GM19452 (cell line): ENCODE results near the gene PCNX4.

ENCODE experiments used
- ATAC-seq: cut with Tn5 transposase; IDR thresholded peaks from one replicate; pipeline ENCODE4 v1.9.1; 2021; ENCODE audit not compliant: unreplicated experiment

Gene PCNX4

GRCh38 chr14:60171690-60172089, 80.0 kb downstream of the PCNX4 start:
- ATAC-seq: no peak

- no peak for ATAC-seq
Measured at GRCh38 chr14:60174352-60175254, 82.9 kb downstream of the PCNX4 start.

DNA sequence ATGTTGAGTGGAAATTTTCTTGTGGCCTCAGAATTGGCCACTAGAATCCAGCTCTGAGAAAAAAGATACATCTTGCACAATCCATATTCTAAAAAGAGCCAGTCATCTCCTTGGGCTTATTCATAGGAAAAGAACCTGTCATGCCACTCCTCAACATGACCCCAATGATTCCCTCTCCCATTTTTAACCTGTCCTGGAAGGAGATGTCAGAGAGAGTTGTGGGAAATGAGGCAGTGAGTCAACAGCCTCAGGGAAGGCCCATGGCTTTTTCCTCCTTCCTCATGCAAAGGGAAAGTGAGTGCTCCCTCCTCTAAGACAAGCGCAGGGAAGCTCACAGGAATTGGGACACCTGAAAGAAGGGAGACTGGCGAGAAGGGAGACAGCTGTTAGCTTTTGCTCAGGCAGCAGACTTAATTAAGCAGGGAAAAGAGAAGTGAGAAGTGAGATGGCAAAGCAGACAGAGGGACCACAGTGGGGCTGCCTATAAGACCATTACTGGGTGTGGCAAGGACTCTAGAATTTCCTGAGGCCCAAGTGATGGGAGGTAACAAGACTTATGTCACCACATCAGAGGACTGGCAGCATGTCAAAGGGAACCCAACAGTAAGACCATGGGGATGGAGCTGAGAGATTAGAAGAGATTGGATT, 83.7 kb downstream of the PCNX4 start:
- ATAC-seq: no peak

DNA sequence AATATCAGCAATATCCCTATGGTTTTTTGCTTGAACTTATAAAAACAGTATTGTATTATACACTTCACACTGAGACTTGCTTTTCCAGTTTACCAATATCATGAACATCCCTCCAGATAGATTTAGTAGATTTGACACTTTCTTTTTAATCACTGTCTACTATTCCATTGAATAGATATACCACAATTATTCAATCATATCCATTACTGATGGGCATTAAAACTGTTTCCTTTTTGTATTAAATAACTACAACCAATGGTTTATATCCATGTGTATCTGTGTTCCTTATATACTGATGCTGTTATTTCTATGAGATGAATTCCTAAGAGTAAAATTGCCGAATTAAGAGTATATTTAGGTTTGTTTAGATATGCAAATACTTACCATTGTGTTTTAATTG, 86.4 kb downstream of the PCNX4 start:
- no peak for ATAC-seq

- no peak for ATAC-seq
Measured at GRCh38 chr14:60178820-60179219, 87.1 kb downstream of the PCNX4 start.

DNA sequence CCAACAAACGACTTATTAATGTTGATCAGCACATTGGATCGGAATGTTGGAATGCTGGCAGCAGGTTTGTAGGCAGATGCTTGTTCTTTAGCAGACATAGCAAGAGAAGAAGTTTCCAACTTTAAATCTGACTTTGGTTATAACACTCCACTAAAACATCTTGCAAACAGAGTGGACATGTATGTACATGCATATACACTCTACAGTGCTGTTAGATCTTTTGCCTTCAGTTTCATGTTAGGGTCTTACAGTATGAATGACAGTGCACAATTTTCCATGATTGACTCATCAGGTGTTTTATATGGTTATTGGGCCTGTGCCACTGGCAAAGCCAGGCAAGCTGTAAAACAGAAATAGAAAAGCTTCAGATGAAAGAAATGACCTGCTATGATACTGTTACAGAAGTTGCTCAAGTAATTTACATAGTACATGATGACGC, 87.7 kb downstream of the PCNX4 start:
- ATAC-seq: no peak

- peak; percentile 33 for ATAC-seq
Measured at GRCh38 chr14:60183138-60183537, 91.4 kb downstream of the PCNX4 start.

GRCh38 chr14:60183741-60184140, 92.0 kb downstream of the PCNX4 start:
- ATAC-seq: peak; percentile 29

DNA sequence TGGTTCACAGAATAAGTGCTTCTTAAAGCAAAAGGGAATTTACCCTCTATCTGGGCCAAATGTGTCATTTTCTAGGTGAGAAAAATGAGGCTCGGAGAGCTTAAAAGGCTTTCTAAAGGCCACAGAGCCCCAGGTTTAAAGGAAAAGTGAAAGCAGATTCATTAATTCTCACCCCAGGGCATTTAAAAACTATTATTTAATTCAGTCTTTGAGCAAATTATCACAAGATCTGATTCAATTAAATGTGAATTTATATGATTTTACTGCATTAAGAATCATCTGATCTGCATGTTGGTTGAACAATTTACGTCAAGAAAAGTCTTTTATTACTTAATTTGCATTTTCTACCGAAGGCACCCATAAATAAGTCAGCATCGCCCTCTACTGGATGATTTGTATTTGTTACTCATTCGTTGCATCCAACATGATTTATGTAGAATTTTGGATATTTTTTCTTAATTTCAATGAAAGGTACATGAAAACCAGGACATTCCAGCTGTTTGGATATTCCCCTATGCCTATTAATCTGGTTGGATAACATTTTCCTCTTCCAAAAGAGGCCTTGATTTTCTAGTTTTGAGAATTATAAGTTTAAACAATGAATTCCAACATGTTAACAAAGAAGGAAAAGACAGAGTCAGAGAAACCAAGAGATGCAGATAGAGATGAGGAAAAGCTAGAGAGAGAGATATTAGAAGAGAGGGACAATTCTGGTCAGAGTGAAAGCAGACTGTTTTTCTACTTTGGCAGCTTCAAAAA, 92.6 kb downstream of the PCNX4 start:
- peak; percentile 57 for ATAC-seq

- no peak for ATAC-seq
Measured at GRCh38 chr14:60184905-60185555, 93.3 kb downstream of the PCNX4 start.

DNA sequence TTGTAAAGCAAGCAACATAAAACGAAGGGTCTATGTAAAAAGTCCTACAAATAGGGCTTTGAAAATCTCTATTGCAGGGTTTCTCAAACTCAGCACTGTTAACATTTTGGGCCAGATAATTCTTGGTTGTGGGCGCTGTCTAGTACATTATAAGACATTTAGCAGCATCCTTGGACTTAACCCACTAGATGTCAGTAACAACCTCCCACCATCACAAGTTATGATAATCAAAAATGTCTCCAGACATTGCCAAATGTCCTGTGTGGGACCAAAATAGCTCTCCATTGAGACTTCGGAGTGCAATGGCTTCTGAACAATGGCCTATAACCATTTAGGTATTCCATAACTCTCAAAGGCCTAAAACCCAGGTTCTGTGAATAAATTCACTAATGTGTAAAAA, 96.4 kb downstream of the PCNX4 start:
- ATAC-seq: no peak

DNA sequence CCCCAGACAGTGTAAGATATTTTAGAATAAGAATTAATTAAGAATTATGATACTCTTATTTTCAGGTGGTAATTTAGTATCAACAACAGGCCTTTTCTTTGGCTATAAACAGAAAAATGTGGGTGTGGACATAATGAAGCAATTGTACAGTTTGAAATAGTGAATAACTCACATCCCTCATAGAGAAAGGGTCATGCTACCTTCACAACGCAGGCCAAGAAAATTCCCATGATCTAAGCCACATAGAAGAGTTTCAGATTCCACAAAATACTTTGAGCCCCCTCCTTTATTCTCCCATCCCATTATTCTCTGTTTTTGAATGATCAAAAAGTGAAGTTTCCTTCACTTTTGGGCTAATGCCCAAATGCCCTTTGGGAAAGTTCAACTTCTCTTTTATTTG, 97.0 kb downstream of the PCNX4 start:
- ATAC-seq: no peak

- ATAC-seq: no peak
Measured at GRCh38 chr14:60189923-60190840, 98.5 kb downstream of the PCNX4 start.

- no peak for ATAC-seq
Measured at GRCh38 chr14:60195179-60195810, 103.6 kb downstream of the PCNX4 start.

DNA sequence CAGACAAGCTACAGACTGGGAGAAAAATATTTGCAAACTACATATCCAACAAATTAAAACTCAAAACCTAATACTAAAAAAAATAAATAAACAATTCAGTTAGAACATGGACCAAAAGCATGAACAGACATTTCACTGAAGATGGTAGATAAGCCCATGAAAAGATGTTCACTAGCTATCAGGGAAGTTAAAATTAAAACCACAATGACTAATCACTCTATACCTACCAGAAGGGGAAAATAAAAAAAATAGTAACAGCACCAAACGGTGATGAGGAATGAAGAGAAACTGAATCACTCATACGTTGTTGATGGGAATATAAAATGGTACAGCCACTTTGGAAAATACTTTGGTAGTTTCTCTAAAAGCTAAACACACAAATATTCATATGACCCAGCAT, 104.6 kb downstream of the PCNX4 start:
- ATAC-seq: no peak

GRCh38 chr14:60197629-60198303, 106.0 kb downstream of the PCNX4 start:
- no peak for ATAC-seq

- no peak for ATAC-seq
Measured at GRCh38 chr14:60199321-60199720, 107.6 kb downstream of the PCNX4 start.

DNA sequence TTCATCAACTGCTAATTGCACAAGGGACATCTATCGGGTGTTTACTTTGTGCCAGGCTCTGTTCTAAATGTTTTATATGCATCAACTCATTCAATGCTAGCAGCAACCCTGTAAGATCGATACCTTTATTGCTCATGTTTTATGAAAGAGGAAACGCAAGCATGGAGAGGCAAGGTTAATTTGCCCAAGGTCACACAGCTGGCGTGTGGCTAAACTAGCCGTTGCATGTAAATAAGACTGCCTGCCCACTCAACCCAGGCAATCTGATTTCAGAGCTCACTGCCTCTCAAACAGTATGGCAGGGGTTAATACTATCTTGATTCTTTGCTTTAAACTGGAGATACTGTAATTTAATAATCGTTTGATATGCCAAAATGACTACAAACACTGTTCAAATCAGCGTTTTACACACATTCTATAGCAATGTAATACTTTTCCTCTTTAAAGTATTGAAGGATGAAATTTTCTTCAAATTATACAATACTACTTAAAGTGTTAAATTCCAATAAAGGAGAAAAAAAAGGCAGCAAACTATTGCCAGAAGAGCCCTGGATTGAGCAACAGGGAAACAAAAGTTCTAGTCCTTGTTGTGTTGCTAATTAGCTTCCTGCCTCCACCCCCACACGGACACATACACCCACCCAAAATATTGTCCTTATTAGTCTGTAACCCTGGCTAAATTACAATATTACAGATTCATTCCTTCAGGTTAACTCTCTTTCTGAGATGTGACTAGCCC, 112.5 kb downstream of the PCNX4 start:
- ATAC-seq: peak; percentile 79
